ENCODE measurements around the gene MYO18A. TPM values are rescaled to one million over a fixed set of nuclear protein-coding genes. Genes with fewer than 3 reads are reported as not detected.
A peak's percentile ranks its signal among the peaks of the same experiment; 100 is the strongest.
"Not testable (repeated sequence)": the region's sequence is repeated elsewhere in the genome, so short reads cannot be mapped to it uniquely, and the experiment has no call there.

The MYO18A gene
- total RNA-seq, 2 donors from 2014 or later: 45.4 to 73.2 TPM

DNA sequence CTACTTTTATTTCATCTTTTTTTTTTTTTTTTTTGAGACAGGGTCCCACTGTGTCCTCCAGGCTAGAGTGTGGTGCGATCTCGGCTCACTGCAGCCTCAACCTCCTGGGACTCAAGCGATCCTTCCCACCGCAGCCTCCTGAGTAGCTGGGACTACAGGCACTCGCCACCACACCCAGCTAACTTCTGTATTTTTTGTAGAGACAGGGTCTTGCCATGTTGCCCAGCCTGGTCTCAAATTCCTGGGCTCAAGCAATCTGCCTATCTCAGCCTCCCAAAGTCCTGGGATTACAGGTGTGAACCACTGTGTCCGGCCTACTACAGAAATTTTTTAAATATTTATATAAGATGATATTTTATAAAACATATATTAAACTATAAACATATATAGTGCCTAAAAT, 4.8 kb downstream of the MYO18A start:
- Histone ChIP-seq H3K4me3 (no peak overlapping the region), H3K27ac (peak overlapping the region in 2 of 4 donors; percentile 95 to 98), H3K9me3 (no peaks in the 10 kb centered on the region), H3K27me3 (no peaks in the 10 kb centered on the region), H3K4me1 (peaks cover 52% of the 10 kb centered on the region), H3K36me3 (replicated peaks in 1 of 2; ENCODE audit: insufficient read depth in 1 of 2, low read depth in 2 of 2) (no peaks in the 10 kb centered on the region)
- no peak for DNase-seq
- ATAC-seq: no peak
- 91 to 98% methylated on average over 5 to 6 of the region's 6 CpGs for WGBS, 2 donors
- no peak for TF ChIP-seq POLR2A (IDR thresholded peaks at IDR 0.05)
- TF ChIP-seq, protein P1, sequence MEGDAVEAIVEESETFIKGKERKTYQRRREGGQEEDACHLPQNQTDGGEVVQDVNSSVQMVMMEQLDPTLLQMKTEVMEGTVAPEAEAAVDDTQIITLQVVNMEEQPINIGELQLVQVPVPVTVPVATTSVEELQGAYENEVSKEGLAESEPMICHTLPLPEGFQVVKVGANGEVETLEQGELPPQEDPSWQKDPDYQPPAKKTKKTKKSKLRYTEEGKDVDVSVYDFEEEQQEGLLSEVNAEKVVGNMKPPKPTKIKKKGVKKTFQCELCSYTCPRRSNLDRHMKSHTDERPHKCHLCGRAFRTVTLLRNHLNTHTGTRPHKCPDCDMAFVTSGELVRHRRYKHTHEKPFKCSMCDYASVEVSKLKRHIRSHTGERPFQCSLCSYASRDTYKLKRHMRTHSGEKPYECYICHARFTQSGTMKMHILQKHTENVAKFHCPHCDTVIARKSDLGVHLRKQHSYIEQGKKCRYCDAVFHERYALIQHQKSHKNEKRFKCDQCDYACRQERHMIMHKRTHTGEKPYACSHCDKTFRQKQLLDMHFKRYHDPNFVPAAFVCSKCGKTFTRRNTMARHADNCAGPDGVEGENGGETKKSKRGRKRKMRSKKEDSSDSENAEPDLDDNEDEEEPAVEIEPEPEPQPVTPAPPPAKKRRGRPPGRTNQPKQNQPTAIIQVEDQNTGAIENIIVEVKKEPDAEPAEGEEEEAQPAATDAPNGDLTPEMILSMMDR (IDR thresholded peaks at IDR 0.05): no peak
- intact Hi-C loops (cut with DNase I): no loop called here

DNA sequence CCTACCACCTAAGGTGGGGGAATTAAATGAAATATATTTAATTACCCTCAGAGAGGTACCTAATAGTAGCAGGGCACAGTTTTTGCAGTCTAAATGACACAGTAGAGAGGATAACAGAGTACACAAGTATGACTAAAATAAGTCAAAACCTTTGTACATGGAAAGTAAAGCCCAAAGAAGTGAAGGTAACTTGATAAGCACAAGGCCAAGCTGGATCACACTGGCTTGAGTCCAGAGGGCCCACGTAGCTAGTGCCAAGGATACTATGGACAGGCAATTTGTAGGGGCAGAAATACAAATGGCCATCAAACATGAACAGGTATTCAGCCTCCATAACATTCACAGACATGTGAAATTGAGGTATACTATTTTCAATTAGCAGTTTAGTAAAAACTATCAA, 7.6 kb downstream of the MYO18A start:
- 11 to 15% methylated on average over 1 of the region's 1 CpG for WGBS, 2 donors
- DNase-seq (peak in 3 of 4 donors; percentile 38 to 66 (median 55)), ATAC-seq (no peak)
- H3K4me1 ChIP-seq: peaks cover 44% of the 10 kb centered on the region
- H3K4me3 ChIP-seq: no peak overlapping the region
- peak overlapping the region in 3 of 4 donors; percentile 5 to 59 (median 36) for H3K27ac ChIP-seq
- intact Hi-C loops (cut with DNase I): no loop called here
- no peaks in the 10 kb centered on the region for H3K36me3 ChIP-seq (replicated peaks in 1 of 2; ENCODE audit: insufficient read depth in 1 of 2, low read depth in 2 of 2)
- TF ChIP-seq POLR2A (IDR thresholded peaks at IDR 0.05): no peak
- TF ChIP-seq, protein P1 (IDR thresholded peaks at IDR 0.05): no peak
- H3K9me3 ChIP-seq: no peaks in the 10 kb centered on the region
- H3K27me3 ChIP-seq: no peaks in the 10 kb centered on the region

DNA sequence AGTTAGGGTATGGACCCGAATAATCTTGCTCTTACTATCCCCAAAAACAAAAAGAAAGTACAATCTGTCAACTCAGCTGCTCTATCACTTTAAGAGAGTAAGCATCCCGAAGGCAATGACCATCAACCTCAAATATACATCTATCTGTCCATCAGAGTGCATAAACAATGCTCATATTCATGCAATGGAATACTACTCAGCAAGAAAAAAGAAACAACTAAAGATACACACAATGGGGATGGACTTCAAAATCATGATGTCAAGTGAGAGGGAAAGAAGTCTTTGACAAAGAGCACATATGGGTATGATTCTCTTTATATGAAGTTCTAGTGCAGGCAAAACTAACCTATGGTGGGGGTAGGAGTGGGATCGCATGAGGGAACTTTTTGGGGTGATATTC, 9.5 kb downstream of the MYO18A start:
- Histone ChIP-seq H3K27me3 (no peaks in the 10 kb centered on the region), H3K27ac (no peak overlapping the region), H3K9me3 (no peaks in the 10 kb centered on the region), H3K36me3 (replicated peaks in 1 of 2; ENCODE audit: insufficient read depth in 1 of 2, low read depth in 2 of 2) (peaks cover 0 to 6% of the 10 kb centered on the region in 2 donors), H3K4me1 (peaks cover 31% of the 10 kb centered on the region), H3K4me3 (no peak overlapping the region)
- WGBS, 2 donors: 81 to 86% methylated on average over 3 of the region's 3 CpGs
- TF ChIP-seq, protein P1 (IDR thresholded peaks at IDR 0.05): no peak
- TF ChIP-seq POLR2A (IDR thresholded peaks at IDR 0.05): no peak
- ATAC-seq: no peak
- no peak for DNase-seq
- intact Hi-C loops (cut with DNase I): no loop called here

DNA sequence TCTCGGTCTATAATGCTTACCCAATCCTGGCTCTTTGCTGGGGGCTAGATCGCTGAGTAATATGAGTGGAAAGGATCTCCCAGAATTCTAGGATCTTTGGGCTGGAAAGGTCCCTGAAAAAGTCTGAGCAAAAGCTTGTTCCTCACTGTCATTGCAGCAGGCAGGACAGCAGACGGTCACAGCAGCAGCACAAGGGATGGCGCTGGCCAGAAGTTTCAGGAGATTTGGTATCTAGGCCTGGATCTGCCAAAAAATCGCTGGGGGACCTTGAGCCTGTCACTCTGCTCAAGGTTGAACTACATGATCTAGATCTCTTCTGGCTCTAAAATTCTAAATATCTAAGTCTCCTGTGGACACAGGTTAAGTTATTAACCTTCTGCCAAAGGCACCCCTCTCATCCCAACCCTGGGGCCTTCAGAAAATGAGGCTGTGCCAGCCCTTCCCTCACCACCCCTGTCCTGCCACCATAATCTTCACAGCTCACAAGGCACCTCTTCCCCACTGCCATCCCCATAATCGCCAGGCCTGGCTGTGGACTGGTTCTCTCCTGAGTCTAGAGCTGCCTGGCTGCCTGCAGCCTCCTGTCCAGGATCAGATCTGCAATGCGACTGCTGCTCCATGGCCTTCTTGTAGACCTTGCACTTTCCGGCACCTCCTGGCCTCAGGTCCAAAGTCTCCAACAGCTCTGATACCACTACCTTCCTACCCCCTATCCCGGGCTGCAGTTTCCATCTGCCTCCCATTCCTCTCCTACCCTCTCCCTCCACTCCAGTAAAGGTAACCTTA, 10.2 kb downstream of the MYO18A start:
- Histone ChIP-seq H3K27ac (no peak overlapping the region), H3K36me3 (replicated peaks in 1 of 2; ENCODE audit: insufficient read depth in 1 of 2, low read depth in 2 of 2) (peaks cover 0 to 6% of the 10 kb centered on the region in 2 donors), H3K9me3 (no peaks in the 10 kb centered on the region), H3K4me1 (peaks cover 30% of the 10 kb centered on the region), H3K27me3 (no peaks in the 10 kb centered on the region), H3K4me3 (no peak overlapping the region)
- DNase-seq (peak in 1 of 4 donors; percentile 31), ATAC-seq (no peak)
- intact Hi-C loops (cut with DNase I): no loop called here
- TF ChIP-seq, protein P1 (IDR thresholded peaks at IDR 0.05): no peak
- no peak for TF ChIP-seq POLR2A (IDR thresholded peaks at IDR 0.05)
- WGBS, 2 donors: 56 to 58% methylated on average over 9 of the region's 9 CpGs

DNA sequence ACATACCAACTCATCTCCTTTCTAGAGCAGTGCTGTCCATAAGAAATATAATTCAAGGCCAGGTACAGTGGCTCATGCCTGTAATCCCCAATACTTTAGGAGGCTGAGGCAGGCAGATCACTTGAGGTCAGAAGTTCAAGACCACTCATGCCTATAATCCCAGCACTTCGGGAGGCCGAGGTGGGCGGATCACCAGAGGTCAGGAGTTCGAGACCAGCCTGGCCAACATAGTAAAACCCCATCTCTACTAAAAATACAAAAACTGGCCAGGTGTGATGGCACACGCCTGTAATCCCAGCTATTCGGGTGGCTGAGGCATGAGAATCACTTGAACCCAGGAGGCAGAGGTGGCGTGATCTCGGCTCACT, 11.5 kb downstream of the MYO18A start:
- H3K4me1 ChIP-seq: peaks cover 30% of the 10 kb centered on the region
- H3K36me3 ChIP-seq (replicated peaks in 1 of 2; ENCODE audit: insufficient read depth in 1 of 2, low read depth in 2 of 2); intact Hi-C loops (cut with DNase I); H3K4me3 ChIP-seq; DNase-seq; H3K9me3 ChIP-seq; ATAC-seq; H3K27ac ChIP-seq; H3K27me3 ChIP-seq: not testable (repeated sequence)
- WGBS, 2 donors: 89 to 93% methylated on average over 7 to 8 of the region's 8 CpGs
